H9 (cell line): ENCODE measurements around the gene SETD4. TPM values are rescaled to one million over a fixed set of nuclear protein-coding genes. Genes with fewer than 3 reads are reported as not detected.

Source experiments
- DNase-seq: peaks from one replicate; pipeline ENCODE4 v3.0.0-alpha.2; 2017
- H2AFZ ChIP-seq: one replicate; pipeline ENCODE4 v1.6.1; 2013; ENCODE audit warnings: mild to moderate bottlenecking, low read length, control low read depth, moderate library complexity
- H2AK5ac ChIP-seq: 2 replicates; pipeline ENCODE4 v1.6.1; 2013; ENCODE audit warnings: low read length, control low read depth, mixed read lengths; ENCODE audit not compliant: insufficient read length
- H2BK120ac ChIP-seq: one replicate; pipeline ENCODE4 v1.6.1; 2013; ENCODE audit warnings: low read depth, mild to moderate bottlenecking, low read length, control low read depth, inconsistent platforms; ENCODE audit not compliant: poor library complexity, severe bottlenecking
- H2BK12ac ChIP-seq: 2 replicates; pipeline ENCODE4 v1.6.1; 2013; ENCODE audit warnings: low read length, control low read depth, mixed read lengths, low read depth; ENCODE audit not compliant: insufficient read length
- H2BK15ac ChIP-seq: 2 replicates; pipeline ENCODE4 v1.6.1; 2013; ENCODE audit warnings: low read depth, low read length, control low read depth
- H2BK20ac ChIP-seq: one replicate; pipeline ENCODE4 v1.6.1; 2013; ENCODE audit warnings: low read depth, mild to moderate bottlenecking, low read length, control low read depth, inconsistent platforms; ENCODE audit not compliant: poor library complexity, severe bottlenecking
- H2BK5ac ChIP-seq: 2 replicates; pipeline ENCODE4 v1.6.1; 2013; ENCODE audit warnings: low read length, control low read depth, mixed read lengths; ENCODE audit not compliant: insufficient read length
- H3K14ac ChIP-seq: 2 replicates; pipeline ENCODE4 v1.6.1; 2013; ENCODE audit warnings: low read length, control low read depth; ENCODE audit not compliant: insufficient read depth
- H3K18ac ChIP-seq: 2 replicates; pipeline ENCODE4 v1.6.1; 2013; ENCODE audit warnings: low read depth, mild to moderate bottlenecking, mixed read lengths, low read length, control low read depth; ENCODE audit not compliant: insufficient read length
- H3K23ac ChIP-seq: 2 replicates; pipeline ENCODE4 v1.6.1; 2013; ENCODE audit warnings: low read length, control low read depth, mixed read lengths, low read depth; ENCODE audit not compliant: insufficient read length
- H3K23me2 ChIP-seq: 2 replicates; pipeline ENCODE4 v1.6.1; 2013; ENCODE audit warnings: low read depth, mild to moderate bottlenecking, mixed read lengths, low read length, control low read depth; ENCODE audit not compliant: insufficient read length, poor library complexity, severe bottlenecking
- H3K27ac ChIP-seq: 2 replicates; pipeline ENCODE4 v1.5.1; 2013; ENCODE audit warnings: low read length, control low read depth, mixed read lengths, low read depth; ENCODE audit not compliant: insufficient read length
- H3K27me3 ChIP-seq: 2 replicates; pipeline ENCODE4 v1.6.1; 2013; ENCODE audit warnings: low read length, control low read depth, inconsistent platforms; ENCODE audit not compliant: insufficient read depth
- H3K4ac ChIP-seq: 2 replicates; pipeline ENCODE4 v1.6.1; 2013; ENCODE audit warnings: low read depth, mild to moderate bottlenecking, control low read depth, inconsistent platforms, low read length, moderate library complexity
- H3K4me1 ChIP-seq: 2 replicates; pipeline ENCODE4 v1.6.1; 2013; ENCODE audit warnings: low read length, control low read depth, inconsistent platforms; ENCODE audit not compliant: insufficient read depth
- H3K4me2 ChIP-seq: 2 replicates; pipeline ENCODE4 v1.6.1; 2013; ENCODE audit warnings: low read length, control low read depth, mixed read lengths; ENCODE audit not compliant: insufficient read length, insufficient read depth
- H3K56ac ChIP-seq: 2 replicates; pipeline ENCODE4 v1.6.1; 2013; ENCODE audit warnings: low read depth, mild to moderate bottlenecking, mixed read lengths, low read length, control low read depth; ENCODE audit not compliant: insufficient read length
- H3K79me1 ChIP-seq: 2 replicates; pipeline ENCODE4 v1.6.1; 2013; ENCODE audit warnings: low read depth, mild to moderate bottlenecking, moderate library complexity, low read length, control low read depth, inconsistent platforms; ENCODE audit not compliant: insufficient read depth, poor library complexity, severe bottlenecking
- H3K79me2 ChIP-seq: 2 replicates; pipeline ENCODE4 v1.6.1; 2013; ENCODE audit warnings: low read length, control low read depth, inconsistent platforms; ENCODE audit not compliant: insufficient read depth
- H3K9ac ChIP-seq: 2 replicates; pipeline ENCODE4 v1.6.1; 2013; ENCODE audit warnings: low read length, control low read depth, mixed read lengths; ENCODE audit not compliant: insufficient read length; ENCODE audit errors: extremely low read depth
- H3K9me3 ChIP-seq: one replicate; pipeline ENCODE4 v1.6.1; 2013; ENCODE audit warnings: low read depth, low read length, inconsistent platforms; ENCODE audit not compliant: control insufficient read depth
- H3T11ph ChIP-seq: one replicate; pipeline ENCODE4 v1.6.1; 2013; ENCODE audit warnings: mild to moderate bottlenecking, low read length, control low read depth, inconsistent platforms
- H4K20me1 ChIP-seq: one replicate; pipeline ENCODE4 v1.6.1; 2013; ENCODE audit not compliant: control insufficient read depth, insufficient read length, insufficient read depth
- H4K5ac ChIP-seq: 2 replicates; pipeline ENCODE4 v1.6.1; 2013; ENCODE audit warnings: low read depth, mild to moderate bottlenecking, mixed read lengths, low read length, control low read depth; ENCODE audit not compliant: insufficient read length
- H4K8ac ChIP-seq: replicated peaks from 2 replicates; pipeline ENCODE4 v1.6.1; 2013; ENCODE audit warnings: low read length, control low read depth, mixed read lengths, low read depth; ENCODE audit not compliant: insufficient read length
- H4K91ac ChIP-seq: 2 replicates; pipeline ENCODE4 v1.6.1; 2013; ENCODE audit warnings: low read depth, mild to moderate bottlenecking, moderate library complexity, mixed read lengths, low read length, control low read depth; ENCODE audit not compliant: insufficient read length
- H3K27ac Mint-ChIP-seq, 3 experiments: 2 replicates in 2 of 3; 3 replicates in 1 of 3; pipeline ENCODE4 v1.8.0; 2020 to 2021; ENCODE audit warnings: mixed read lengths in 3 of 3, mild to moderate bottlenecking in 1 of 3, moderate library complexity in 1 of 3
- H3K27me3 Mint-ChIP-seq: 2 replicates; pipeline ENCODE4 v1.8.0; 2021; ENCODE audit warnings: low read depth, mild to moderate bottlenecking, moderate library complexity, mixed read lengths
- H3K36me3 Mint-ChIP-seq, 3 experiments: 2 replicates in 2 of 3; 3 replicates in 1 of 3; pipeline ENCODE4 v1.8.0; 2020 to 2021; ENCODE audit warnings: low read depth in 3 of 3, mixed read lengths in 3 of 3; ENCODE audit not compliant: insufficient read depth in 1 of 3
- H3K4me1 Mint-ChIP-seq, 2 experiments: 2 replicates each; pipeline ENCODE4 v1.8.0; 2020; ENCODE audit warnings: mixed read lengths in 2 of 2
- H3K4me3 Mint-ChIP-seq, 2 experiments: 2 replicates in 1 of 2; 3 replicates in 1 of 2; pipeline ENCODE4 v1.8.0; 2020 to 2021; ENCODE audit warnings: mild to moderate bottlenecking in 2 of 2, mixed read lengths in 2 of 2, moderate library complexity in 1 of 2
- H3K9me3 Mint-ChIP-seq, 2 experiments: 2 replicates in 1 of 2; 3 replicates in 1 of 2; pipeline ENCODE4 v1.8.0; 2020; ENCODE audit warnings: mild to moderate bottlenecking in 2 of 2, mixed read lengths in 2 of 2, moderate library complexity in 1 of 2
- WGBS: extraction: QIAGEN DNeasy Blood & Tissue Kit; methylation state at CpG from one replicate; pipeline ENCODE4 v1.1.7; 2013; ENCODE audit warnings: missing lambda C conversion rate, low lambda C conversion rate, mixed read lengths; ENCODE audit not compliant: insufficient read length; ENCODE audit errors: extremely low coverage; 5-methylcytosine and 5-hydroxymethylcytosine counted together
- total RNA-seq: library from RNA; stranded (reverse); gene quantifications from 2 replicates; pipeline ENCODE4 v1.2.1, GENCODE V29; 2021
- TF ChIP-seq, protein P1 (sequence below): fragments of 200-600 bp; sonication (generic); conservative IDR thresholded peaks from 3 replicates; pipeline ENCODE4 v1.8.0; 2021; ENCODE audit warnings: antibody characterized with exemption, mild to moderate bottlenecking

Gene SETD4
- total RNA-seq, 1 experiment from 2014 or later = 52.5 TPM

DNA sequence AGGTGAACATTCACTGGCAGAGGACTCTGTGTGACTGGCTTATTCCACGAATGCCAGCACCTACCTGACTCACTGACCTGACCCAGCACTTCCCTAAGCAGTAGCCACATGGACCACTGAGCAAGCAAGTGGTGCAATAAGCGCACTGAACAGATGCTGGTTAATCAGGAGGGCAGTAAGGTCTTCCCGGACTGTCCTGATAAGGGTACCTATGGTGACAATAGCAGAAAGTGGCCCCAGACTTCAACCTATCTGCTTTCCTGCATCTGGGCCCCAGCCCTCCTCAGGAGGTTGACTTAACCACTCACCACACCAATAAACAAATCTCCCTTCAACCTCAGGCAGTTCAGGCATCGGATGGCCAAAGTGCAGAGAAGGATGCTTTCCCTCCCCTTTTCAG is 65.7 kb downstream of the SETD4 start:
- TF ChIP-seq, protein P1, sequence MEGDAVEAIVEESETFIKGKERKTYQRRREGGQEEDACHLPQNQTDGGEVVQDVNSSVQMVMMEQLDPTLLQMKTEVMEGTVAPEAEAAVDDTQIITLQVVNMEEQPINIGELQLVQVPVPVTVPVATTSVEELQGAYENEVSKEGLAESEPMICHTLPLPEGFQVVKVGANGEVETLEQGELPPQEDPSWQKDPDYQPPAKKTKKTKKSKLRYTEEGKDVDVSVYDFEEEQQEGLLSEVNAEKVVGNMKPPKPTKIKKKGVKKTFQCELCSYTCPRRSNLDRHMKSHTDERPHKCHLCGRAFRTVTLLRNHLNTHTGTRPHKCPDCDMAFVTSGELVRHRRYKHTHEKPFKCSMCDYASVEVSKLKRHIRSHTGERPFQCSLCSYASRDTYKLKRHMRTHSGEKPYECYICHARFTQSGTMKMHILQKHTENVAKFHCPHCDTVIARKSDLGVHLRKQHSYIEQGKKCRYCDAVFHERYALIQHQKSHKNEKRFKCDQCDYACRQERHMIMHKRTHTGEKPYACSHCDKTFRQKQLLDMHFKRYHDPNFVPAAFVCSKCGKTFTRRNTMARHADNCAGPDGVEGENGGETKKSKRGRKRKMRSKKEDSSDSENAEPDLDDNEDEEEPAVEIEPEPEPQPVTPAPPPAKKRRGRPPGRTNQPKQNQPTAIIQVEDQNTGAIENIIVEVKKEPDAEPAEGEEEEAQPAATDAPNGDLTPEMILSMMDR = no peak
- Mint-ChIP-seq H3K27ac (no peak overlapping the region), H3K27me3 (peaks cover 4% of the 10 kb centered on the region; the same call in 1 of the 2 replicates), H3K4me3 (no peak overlapping the region), H3K36me3 (no peaks in the 10 kb centered on the region), H3K4me1 (peaks cover 0 to 3% of the 10 kb centered on the region in 2 experiments; a peak in 1 of 4 replicates), H3K9me3 (no peaks in the 10 kb centered on the region; a peak in 1 of 5 replicates)
- H4K8ac ChIP-seq = no peak overlapping the region
- H4K91ac ChIP-seq = no peak overlapping the region
- no peaks in the 10 kb centered on the region for H3K27me3 ChIP-seq
- H3K79me2 ChIP-seq = no peaks in the 10 kb centered on the region
- no peak for DNase-seq
- no peak overlapping the region for H3K56ac ChIP-seq
- H4K5ac ChIP-seq = no peak overlapping the region
- no peaks in the 10 kb centered on the region for H3K9me3 ChIP-seq
- no peak overlapping the region for H2BK5ac ChIP-seq
- H3K4ac ChIP-seq = no peak overlapping the region
- no peak overlapping the region for H3K9ac ChIP-seq
- H2BK20ac ChIP-seq = no peak overlapping the region
- no peaks in the 10 kb centered on the region for H3K4me1 ChIP-seq
- no peak overlapping the region for H3K27ac ChIP-seq
- H3K14ac ChIP-seq = no peak overlapping the region
- H2AFZ ChIP-seq = no peak overlapping the region
- no peak overlapping the region for H2BK120ac ChIP-seq
- H3K18ac ChIP-seq = no peak overlapping the region
- H3K79me1 ChIP-seq = no peaks in the 10 kb centered on the region
- WGBS = no CpG with 5 or more reads among the region's 4 CpGs
- no peak overlapping the region for H3T11ph ChIP-seq
- H2BK12ac ChIP-seq = no peak overlapping the region
- H3K23ac ChIP-seq = no peak overlapping the region
- no peak overlapping the region for H3K4me2 ChIP-seq
- H2BK15ac ChIP-seq = no peak overlapping the region
- H4K20me1 ChIP-seq = no peaks in the 10 kb centered on the region
- H2AK5ac ChIP-seq = no peak overlapping the region
- no peaks in the 10 kb centered on the region for H3K23me2 ChIP-seq
